ENCODE results near the gene DAW1.

- TF ChIP-seq, protein P1, sequence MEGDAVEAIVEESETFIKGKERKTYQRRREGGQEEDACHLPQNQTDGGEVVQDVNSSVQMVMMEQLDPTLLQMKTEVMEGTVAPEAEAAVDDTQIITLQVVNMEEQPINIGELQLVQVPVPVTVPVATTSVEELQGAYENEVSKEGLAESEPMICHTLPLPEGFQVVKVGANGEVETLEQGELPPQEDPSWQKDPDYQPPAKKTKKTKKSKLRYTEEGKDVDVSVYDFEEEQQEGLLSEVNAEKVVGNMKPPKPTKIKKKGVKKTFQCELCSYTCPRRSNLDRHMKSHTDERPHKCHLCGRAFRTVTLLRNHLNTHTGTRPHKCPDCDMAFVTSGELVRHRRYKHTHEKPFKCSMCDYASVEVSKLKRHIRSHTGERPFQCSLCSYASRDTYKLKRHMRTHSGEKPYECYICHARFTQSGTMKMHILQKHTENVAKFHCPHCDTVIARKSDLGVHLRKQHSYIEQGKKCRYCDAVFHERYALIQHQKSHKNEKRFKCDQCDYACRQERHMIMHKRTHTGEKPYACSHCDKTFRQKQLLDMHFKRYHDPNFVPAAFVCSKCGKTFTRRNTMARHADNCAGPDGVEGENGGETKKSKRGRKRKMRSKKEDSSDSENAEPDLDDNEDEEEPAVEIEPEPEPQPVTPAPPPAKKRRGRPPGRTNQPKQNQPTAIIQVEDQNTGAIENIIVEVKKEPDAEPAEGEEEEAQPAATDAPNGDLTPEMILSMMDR (conservative IDR thresholded peaks at IDR 0.05): no peak
- TF ChIP-seq EZH2 (IDR thresholded peaks at IDR 0.05; ENCODE audit: low read depth): no peak
Measured at GRCh38 chr2:227860221-227860641, 11.2 kb upstream of the DAW1 start.
